GM21367 (cell line): Measurements from ENCODE around the gene DDC.
A peak's percentile ranks its signal among the peaks of the same experiment; 100 is the strongest.

Experiments
- ATAC-seq: cut with Tn5 transposase; IDR thresholded peaks from one replicate; pipeline ENCODE4 v1.9.1; 2021; ENCODE audit not compliant: unreplicated experiment

DDC gene

DNA sequence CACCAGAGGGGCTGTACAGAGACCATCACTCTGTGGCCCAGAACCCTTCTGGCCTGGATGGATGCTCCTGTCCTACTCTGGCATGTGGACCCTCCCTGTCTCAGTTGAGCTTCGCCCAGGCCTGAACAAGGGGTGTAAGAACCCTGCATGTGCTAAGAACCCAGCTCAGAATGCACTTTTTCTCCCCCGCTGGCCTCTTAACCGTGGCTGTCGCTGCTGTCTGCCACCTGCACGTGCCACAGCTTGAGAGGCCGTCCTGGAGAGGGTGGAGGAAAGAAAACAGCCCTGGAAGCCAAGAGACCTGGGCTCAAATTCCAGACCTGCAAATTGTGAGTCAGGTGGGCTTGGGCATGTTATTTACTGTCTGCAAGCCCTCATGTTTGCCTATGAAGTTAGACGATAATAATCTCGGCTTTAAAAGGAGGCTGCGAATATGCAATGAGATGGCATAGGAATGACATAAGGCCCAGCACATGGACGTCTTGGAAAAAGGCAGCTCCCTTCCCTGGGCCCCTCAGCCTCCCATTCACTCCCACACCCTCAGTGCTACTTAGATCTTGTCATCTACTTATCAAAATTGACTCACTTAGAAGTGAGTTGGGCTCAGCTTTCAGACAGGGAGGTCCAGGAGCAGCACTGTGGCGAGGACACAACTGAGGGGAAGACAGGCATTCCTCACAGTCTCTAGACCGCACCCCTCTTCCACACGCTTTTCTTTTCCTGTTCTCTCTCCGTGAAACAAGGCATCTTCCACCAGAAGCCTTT lies 146.5 kb downstream of the DDC start:
- no peak for ATAC-seq

DNA sequence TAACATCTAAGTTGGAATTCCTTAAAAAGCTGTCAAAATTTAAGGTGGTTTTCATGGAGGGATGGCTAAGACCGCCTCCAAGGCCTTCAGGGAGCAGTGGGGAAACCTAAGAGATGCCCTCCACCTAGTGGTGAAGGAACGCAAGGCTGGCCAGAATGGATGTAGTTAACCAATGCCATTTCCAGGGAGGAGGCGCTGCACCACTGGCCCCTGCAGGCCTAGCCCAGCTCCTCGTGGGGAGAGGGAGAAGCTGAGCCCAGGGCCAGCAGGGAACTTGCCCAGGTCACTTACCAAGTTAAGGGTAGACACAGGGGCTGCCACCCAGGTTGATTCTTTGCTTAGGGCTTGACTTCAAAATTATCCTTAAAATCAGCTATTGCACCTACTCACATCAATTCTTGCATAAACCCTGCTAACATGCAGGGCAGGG lies 147.1 kb downstream of the DDC start:
- ATAC-seq, result peak; percentile 87

DNA sequence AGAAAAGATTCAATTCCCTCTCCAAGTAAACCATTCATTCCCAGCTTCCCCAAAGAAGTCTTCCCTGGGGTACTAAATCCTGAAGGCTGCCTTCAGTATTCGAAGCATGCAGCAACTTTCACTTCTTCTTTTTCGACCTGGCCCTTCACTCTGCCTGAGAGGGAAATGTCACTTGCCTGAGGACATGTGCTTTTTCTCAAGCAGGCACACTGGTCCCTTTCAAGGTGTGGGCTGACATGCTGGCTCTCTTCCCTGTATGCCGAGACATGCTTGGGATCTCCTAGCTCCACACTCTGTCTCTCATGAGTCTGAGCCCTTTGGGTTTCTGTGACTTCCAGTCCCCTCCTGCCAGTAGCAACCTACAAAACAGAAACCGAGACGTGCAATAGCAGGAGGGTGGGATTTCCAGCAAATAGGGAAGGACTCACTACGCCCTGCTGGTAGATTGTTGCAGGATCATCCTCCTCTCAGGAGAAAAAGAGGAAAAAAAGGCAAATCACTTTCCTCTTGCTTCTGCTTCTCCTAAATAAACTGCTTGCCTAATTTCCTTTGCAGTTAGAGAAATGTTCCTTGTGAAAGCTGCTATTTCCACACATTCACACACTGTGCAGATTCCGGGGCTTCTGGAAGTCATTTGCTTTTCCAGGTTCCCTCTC lies 148.6 kb downstream of the DDC start:
- ATAC-seq, result peak; percentile 81

DNA sequence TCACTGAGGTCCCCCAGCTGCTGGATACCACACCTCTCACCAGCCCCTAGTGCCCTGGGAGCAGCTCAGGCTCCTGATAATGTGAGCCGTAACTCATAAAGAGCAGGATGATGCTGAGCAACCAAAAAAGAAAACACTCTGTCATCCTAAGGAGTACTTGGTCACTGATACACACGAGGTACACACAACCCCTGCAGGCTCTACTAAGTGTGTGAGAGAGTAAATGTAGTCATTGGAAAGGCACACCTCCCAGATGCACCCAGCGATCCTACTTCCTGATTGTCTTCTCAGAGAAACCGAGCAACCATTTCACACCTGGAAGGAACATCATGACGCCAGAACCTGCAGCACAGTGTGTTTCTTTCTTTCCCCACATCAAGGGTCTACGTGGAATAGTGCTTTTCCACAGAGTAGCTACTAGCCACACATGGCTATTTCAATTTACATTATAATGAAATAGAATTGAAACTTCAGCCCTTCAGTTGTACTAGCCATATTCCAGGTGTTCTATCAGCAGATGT lies 149.3 kb downstream of the DDC start:
- ATAC-seq, result no peak

DNA sequence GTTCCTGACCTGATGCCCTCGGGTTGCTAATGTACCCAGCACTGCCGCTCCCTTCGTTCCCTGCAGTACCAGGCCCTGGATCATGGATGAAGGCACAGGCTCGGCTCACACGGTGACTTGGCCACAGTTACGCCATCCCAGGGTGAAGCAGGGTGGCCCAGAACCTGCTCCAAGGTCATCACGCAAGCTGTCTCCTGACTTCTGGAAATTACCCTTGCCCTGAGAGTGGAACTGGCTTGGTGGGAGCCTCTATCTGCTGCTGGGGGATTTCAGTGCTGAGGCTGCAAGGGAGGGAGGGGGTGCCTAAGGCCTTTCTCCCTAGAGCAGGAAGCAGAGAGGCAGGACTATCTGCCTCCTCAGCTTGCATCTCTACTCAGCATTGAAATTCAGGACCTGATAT lies 151.6 kb downstream of the DDC start:
- ATAC-seq, result no peak

DNA sequence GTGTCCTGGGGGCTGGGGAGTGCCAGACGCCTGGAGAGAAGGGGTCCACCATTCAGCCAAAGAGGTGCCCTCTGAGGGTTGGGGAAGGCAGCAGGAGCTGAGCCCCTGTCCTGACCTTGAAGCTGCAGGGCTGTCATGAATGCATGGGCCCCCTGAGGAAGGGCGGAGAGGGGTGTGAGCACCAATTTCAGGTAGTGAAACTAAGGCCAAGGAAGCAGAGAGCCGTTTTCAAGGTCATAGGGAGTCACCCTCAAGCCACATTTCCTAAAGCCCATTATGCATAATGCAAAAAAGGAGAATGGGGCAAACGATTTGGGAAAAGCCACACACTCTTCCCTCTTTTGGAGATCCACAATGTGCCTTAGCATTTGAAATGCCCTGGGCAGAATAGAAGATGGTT lies 152.2 kb downstream of the DDC start:
- no peak for ATAC-seq

DNA sequence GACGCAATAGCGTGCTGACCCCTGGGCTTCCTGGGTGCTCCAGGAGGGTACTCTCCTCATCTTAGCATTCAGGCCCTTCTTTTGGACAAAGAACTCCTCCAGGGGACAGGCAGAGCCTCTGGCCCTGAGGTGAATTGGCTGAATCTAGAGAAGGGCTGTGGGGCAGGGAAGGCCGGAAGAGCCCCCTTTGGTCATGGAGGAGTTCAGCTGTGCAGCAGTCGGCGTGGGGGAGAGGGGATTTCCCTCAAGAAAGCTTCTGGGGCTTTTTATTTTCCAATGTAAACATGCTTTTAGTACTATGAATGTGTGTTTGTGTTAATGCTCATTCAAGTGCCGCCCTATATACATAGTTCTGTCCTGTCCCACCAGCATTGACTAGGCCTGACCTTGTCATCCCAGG lies 153.9 kb downstream of the DDC start:
- no peak for ATAC-seq

DNA sequence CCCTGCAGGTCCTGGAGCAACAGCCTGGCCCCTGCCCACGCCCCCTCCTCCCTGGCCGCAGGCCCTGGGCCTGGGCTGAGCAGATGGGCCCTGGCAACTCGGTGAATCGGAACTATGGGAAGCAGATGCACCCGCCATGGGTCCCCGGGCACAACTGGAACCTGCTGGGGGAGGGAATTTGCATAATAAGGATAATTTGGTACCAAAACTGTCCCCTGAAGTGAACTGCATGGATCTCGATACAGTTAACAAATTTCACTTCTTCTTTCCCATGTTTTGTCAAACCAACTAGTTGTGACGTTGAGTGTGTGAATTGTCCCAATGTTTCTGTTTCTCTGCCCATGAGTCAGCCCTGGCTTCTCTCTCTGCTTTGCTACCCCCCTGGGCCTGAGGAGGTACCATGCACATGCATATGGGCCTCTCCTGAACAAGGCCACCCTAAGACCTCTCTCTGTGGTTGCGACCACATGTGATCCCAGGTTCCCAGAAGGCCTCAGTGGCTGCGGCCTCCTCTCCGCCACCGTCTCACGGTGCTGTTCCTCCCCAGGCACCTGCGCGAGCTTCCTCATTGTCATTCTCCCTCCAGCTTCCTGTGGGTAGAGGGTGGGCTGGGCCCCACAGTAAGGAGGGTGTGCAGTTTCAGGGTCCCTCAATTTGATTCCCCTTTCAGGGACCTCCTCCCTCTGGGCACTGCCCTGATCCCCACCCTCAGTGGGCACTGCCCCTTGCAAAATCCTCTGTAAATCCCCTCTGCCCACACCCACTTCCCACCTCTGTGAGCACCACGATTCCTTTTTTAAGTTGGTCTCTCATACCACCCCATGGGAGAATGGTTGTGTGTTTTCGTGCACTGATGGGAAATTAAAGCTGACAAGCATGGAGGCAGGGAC lies 155.1 kb downstream of the DDC start:
- ATAC-seq, result peak; percentile 61
